Activated T-helper 17 cell treated with anti-CD3 and anti-CD28 coated beads, Interleukin-2, amount 50 U/mL, for 72 hours (primary cell): ENCODE results near the gene S100A6. TPM values are rescaled to one million over a fixed set of nuclear protein-coding genes. Genes with fewer than 3 reads are reported as not detected.
A peak's percentile ranks its signal among the peaks of the same experiment; 100 is the strongest.
"Not testable (repeated sequence)": the region's sequence is repeated elsewhere in the genome, so short reads cannot be mapped to it uniquely, and the experiment has no call there.

Experiments used
- ATAC-seq: fragments of 150-1000 bp; cut with Tn5 transposase; replicated peaks from 2 replicates; pipeline ENCODE4 v1.10.0; 2021; ENCODE audit warnings: mild to moderate bottlenecking, moderate library complexity
- H3K27ac Mint-ChIP-seq: one replicate; pipeline ENCODE4 v1.8.0; 2022; ENCODE audit warnings: mixed read lengths
- H3K27me3 Mint-ChIP-seq: one replicate; pipeline ENCODE4 v1.8.0; 2022; ENCODE audit warnings: mixed read lengths
- H3K36me3 Mint-ChIP-seq: one replicate; pipeline ENCODE4 v1.8.0; 2022; ENCODE audit warnings: low read depth, mild to moderate bottlenecking, mixed read lengths
- H3K4me1 Mint-ChIP-seq: one replicate; pipeline ENCODE4 v1.8.0; 2022; ENCODE audit warnings: mixed read lengths
- H3K4me3 Mint-ChIP-seq: one replicate; pipeline ENCODE4 v1.8.0; 2022; ENCODE audit warnings: mild to moderate bottlenecking, mixed read lengths
- H3K9me3 Mint-ChIP-seq: one replicate; pipeline ENCODE4 v1.8.0; 2022; ENCODE audit warnings: mixed read lengths
- total RNA-seq, 2 donors: library from RNA; stranded (reverse); gene quantifications; one replicate each; pipeline ENCODE4 v1.2.3, GENCODE V29; 2022

S100A6 gene
- total RNA-seq, 2 donors from 2014 or later = 530 to 753 TPM

DNA sequence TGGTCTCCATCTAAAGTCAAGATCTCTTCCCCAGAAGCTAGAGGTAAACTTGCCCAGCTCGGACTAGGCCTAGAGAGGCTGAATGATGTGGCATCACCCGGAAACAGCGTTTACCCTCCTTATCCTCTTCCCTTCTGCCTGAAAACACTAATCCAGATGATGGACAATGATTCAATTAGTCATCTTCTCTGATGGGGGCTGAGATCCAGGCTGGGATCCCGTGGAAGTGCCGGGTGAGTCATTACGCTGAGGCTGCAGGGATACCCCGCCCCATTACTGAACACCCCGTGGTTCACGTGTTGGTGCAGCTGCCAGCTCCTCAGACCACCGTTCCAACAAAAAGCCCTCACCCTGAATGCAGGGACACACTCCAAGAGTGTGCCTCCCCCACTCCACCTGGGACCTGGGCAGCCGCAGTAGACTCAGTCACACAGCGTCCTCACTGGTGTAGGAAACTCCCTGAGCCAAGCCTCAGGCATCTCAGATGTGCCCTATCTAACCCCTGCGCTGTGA lies 2.0 kb downstream of the S100A6 start:
- Mint-ChIP-seq H3K4me1 (peaks cover 39% of the 10 kb centered on the region), H3K27ac (peak overlapping the region; percentile 94), H3K4me3 (peak overlapping the region; percentile 96), H3K36me3 (peaks cover 46% of the 10 kb centered on the region), H3K9me3 (no peaks in the 10 kb centered on the region), H3K27me3 (no peaks in the 10 kb centered on the region)
- ATAC-seq = peak; percentile 16

DNA sequence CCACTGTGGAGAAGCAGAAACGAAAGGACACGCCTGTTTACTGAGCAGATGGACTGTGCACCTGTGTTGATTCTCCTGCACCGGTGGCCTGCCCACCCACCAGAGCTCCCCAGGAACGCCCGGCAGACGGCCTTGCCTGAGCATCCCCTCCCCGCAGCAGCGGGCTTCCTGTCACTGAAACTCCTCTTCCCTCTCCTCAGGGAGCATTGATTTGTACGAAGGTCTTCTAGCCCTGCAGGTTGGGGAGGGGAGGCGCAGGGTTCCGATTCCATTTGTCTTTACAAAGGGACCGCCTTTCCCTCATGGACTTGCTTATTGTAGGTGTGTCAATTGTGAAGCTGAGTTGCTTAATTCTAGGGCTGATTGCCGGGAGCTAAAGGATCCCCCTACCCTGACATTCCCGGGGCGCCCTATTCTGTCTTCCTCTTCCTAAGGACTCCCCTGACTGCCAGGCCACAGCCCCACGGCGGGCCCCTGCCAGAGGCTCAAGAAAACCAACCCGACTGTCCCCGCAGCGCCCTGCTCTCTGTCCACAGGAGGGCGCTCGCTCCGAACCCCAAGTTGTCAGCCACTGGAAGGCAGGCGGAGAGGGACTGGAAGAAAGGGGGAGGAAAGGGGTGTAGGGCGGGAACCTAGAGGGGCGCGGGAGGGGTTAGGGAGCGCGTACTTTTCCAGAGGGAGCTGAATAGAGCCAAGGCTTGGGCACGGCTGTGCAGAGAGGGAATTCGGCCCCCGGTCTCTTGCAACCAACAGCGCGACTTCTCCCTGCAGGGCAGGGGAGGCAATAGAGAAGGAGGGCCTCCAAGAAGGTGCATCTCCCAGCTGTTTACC lies 2.8 kb downstream of the S100A6 start:
- peak; percentile 42 for ATAC-seq
- H3K4me3 Mint-ChIP-seq = peak overlapping the region; percentile 96
- H3K27me3 Mint-ChIP-seq = no peaks in the 10 kb centered on the region
- H3K36me3 Mint-ChIP-seq = peaks cover 46% of the 10 kb centered on the region
- H3K27ac Mint-ChIP-seq = peak overlapping the region; percentile 94
- H3K4me1 Mint-ChIP-seq = peaks cover 39% of the 10 kb centered on the region
- H3K9me3 Mint-ChIP-seq = no peaks in the 10 kb centered on the region

DNA sequence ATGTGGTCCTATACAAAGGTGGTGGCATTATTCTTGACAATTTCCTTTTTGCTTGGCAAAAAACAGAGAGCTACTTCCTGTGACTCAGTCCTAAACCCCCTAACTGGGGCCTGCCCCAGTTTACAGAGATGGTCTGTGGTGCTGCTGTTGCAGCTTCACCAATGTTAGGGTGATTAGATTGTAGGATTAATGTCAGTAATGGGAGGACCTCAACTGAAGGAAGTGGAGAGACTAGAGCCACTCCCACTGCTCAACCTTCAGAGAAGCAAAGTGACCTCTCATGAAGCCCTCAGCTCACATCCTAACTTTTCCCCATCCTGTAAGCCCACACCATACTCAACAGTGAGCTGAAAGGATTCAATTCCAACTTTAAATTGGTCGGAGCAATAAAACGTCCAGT lies 3.6 kb downstream of the S100A6 start:
- H3K27ac Mint-ChIP-seq = peak overlapping the region; percentile 94
- H3K27me3 Mint-ChIP-seq = no peaks in the 10 kb centered on the region
- H3K4me1 Mint-ChIP-seq = peaks cover 39% of the 10 kb centered on the region
- H3K36me3 Mint-ChIP-seq = peaks cover 46% of the 10 kb centered on the region
- H3K9me3 Mint-ChIP-seq = no peaks in the 10 kb centered on the region
- peak; percentile 62 for ATAC-seq
- H3K4me3 Mint-ChIP-seq = peak overlapping the region; percentile 96

DNA sequence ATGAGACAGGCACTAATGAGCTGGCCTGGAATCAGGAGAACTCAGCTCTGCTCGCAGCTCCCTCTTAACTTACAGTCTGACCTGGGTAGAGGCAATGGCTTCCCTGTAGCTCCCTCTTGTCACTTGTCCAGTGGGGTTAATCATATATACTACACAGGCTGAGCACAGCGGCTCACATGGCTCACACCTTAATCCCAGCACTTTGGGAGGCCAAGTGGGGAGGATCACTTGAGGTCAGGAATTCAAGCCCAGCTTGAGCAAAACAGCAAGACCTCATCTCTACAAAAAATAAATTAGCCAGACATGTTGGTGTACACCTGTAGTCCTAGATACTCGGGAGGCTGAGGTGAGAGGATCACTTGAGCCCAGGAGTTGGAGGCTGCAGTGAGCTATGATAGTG lies 4.2 kb downstream of the S100A6 start:
- no peak for ATAC-seq
- Mint-ChIP-seq H3K4me1 (peaks cover 35% of the 10 kb centered on the region), H3K4me3 (peak overlapping the region; percentile 96), H3K27ac (peak overlapping the region; percentile 94), H3K27me3 (no peaks in the 10 kb centered on the region), H3K36me3 (peaks cover 46% of the 10 kb centered on the region), H3K9me3 (no peaks in the 10 kb centered on the region)

DNA sequence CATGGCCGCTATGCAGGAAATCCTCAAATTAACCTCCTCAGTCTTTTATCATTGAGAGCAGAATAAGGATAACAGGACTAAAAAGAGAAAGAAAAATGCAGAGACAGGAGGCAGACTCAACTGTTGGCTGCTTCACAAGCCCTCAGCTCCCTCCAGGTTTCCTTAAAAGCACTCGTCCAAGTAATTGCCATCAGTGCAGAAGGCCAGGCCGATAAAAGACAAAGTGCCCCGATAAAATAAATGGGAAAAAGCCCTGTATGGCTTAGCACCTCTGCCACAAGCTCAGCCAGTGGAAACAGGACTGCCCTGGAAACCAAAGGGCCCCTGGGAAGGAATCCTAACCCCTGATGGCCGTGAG lies 8.1 kb downstream of the S100A6 start:
- Mint-ChIP-seq H3K27me3 (no peaks in the 10 kb centered on the region), H3K9me3 (no peaks in the 10 kb centered on the region), H3K4me1 (peaks cover 18% of the 10 kb centered on the region), H3K4me3 (no peak overlapping the region), H3K36me3 (peaks cover 9% of the 10 kb centered on the region), H3K27ac (no peak overlapping the region)
- no peak for ATAC-seq

DNA sequence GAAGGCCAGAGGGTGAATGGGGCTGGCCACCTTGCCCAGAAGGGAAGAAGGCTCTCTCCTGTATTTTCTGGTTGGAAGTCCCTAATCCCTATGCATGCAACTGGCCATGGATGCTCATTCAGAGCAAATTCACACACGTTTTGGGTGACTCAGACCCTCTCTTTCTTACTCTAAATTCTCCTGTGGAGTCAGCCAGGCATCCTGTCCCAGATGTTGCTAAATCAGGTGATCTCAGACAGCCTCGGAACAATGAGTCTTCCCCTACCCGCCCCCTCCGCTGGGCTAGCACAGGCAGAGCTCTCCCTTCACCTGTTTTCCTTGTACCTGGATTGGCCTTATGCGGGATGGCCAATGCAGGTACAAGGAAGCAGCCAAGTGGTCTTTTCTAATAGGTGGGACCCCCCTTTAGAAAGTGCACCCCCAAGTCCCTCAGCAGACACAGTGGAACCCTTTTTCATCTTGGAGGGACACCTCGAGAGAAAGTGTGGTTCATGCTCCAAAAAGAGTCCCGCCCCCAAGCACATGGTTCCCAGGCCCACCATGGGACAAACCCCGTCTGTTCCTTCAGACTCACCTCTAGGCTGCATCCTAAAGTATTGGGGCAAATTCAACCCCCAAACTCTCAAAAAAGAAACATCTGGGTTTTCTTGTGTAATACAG lies 8.6 kb downstream of the S100A6 start:
- no peak for ATAC-seq
- H3K36me3 Mint-ChIP-seq = peaks cover 4% of the 10 kb centered on the region
- H3K4me3 Mint-ChIP-seq = no peak overlapping the region
- no peaks in the 10 kb centered on the region for H3K9me3 Mint-ChIP-seq
- H3K4me1 Mint-ChIP-seq = peaks cover 13% of the 10 kb centered on the region
- no peaks in the 10 kb centered on the region for H3K27me3 Mint-ChIP-seq
- H3K27ac Mint-ChIP-seq = peak overlapping the region; percentile 7

DNA sequence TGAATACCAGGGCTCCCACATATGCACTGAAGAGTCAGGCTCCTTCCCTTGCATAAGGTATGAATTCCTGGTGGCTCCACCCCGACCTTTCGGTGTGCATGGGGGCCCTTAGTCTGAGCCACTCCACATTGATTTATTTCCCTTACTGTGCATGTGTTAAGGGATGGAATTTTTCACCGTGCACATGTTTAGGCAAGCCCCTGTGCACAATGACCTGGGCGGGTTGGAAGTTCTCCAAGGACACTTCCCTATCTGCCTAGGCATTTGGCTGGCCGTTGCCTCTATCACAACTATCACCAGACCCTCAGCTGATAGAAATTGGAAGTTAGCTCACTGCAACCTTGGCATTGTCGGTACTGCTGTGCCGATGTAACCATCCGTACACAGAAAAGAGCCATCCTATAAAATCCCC lies 9.7 kb downstream of the S100A6 start:
- Mint-ChIP-seq H3K36me3 (no peaks in the 10 kb centered on the region), H3K27me3 (no peaks in the 10 kb centered on the region), H3K4me3 (no peak overlapping the region), H3K4me1 (peaks cover 3% of the 10 kb centered on the region), H3K9me3 (no peaks in the 10 kb centered on the region), H3K27ac (no peak overlapping the region)
- no peak for ATAC-seq

DNA sequence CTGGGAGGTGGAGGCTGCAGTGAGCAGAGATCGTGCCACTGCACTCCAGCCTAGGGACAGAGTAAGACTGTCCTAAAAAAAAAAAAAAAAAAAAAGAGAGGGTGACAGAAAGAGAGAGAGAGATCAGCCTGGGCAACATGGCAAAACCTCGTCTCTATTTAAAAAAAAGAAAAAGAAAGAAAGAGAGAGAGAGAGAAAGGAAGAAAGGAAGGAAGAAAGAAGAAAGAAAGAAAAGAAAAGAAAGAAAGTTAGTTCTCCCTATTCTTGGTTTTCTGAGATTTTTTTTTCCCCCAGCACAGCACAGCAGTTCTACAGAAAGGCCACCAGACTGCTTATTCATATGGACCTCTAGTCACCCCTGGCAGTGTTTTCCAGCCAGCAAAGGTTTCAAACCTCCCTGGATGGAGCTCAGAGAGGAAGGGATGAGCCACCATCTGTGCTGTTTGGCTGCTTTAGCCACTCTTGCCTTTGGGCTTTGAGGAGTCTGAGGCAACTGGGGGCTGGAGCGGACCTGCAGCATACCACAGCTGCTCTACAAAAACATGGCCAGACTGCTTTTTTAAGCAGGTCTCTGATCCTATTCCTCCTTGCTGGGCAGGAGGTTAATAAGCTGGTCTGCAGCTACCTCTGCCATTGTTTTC lies 10.6 kb downstream of the S100A6 start:
- no peak for ATAC-seq
- H3K27me3 Mint-ChIP-seq = no peaks in the 10 kb centered on the region

DNA sequence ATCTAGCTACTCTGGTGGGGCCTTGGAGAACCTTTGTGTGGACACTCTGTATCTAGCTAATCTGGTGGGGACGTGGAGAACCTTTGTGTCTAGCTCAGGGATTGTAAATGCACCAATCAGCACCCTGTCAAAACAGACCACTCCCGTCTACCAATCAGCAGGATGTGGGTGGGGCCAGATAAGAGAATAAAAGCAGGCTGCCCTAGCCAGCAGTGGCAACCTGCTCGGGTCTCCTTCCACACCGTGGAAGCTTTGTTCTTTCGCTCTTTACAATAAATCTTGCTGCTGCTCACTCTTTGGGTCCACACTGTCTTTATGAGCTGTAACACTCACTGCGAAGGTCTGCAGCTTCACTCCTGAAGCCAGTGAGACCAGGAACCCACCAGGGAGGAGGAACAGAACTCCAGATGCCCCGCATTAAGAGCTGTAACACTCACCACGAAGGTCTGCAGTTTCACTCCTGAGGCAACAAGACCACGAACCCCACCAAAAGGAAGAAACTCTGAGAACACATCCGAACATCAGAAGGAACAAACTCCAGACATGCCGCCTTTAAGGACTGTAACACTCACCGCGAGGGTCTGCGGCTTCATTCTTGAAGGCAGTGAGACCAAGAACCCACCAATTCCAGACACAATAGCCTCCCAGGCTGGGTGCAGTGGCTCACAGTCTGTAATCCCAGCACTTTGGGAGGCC lies 13.3 kb downstream of the S100A6 start:
- not testable (repeated sequence) for H3K9me3 Mint-ChIP-seq, ATAC-seq, H3K36me3 Mint-ChIP-seq, H3K27ac Mint-ChIP-seq, H3K4me1 Mint-ChIP-seq, H3K4me3 Mint-ChIP-seq, H3K27me3 Mint-ChIP-seq

More for the DNA sequence above, 10.6 kb downstream of the S100A6 start:
- no peaks in the 10 kb centered on the region for H3K4me1 Mint-ChIP-seq
- peak overlapping the region; percentile 36 for H3K27ac Mint-ChIP-seq
- no peak overlapping the region for H3K4me3 Mint-ChIP-seq
- no peaks in the 10 kb centered on the region for H3K36me3 Mint-ChIP-seq
- no peaks in the 10 kb centered on the region for H3K9me3 Mint-ChIP-seq

DNA sequence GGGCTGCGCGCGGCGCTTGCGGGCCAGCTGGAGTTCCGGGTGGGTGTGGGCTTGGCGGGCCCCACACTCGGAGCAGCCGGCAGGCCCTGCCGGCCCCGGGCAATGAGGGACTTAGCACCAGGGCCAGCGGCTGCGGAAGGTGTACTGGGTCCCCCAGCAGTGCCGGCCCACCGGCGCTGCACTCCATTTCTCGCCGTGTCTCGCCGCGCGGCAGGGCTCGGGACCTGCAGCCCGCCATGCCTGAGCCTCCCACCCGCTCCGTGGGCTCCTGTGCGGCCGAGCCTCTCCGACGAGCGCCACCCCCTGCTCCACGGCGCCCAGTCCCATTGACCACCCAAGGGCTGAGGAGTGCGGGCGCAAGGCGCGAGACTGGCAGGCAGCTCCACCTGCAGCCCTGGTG lies 14.0 kb downstream of the S100A6 start:
- H3K36me3 Mint-ChIP-seq, ATAC-seq, H3K27me3 Mint-ChIP-seq, H3K4me3 Mint-ChIP-seq, H3K4me1 Mint-ChIP-seq, H3K9me3 Mint-ChIP-seq, H3K27ac Mint-ChIP-seq: not testable (repeated sequence)

DNA sequence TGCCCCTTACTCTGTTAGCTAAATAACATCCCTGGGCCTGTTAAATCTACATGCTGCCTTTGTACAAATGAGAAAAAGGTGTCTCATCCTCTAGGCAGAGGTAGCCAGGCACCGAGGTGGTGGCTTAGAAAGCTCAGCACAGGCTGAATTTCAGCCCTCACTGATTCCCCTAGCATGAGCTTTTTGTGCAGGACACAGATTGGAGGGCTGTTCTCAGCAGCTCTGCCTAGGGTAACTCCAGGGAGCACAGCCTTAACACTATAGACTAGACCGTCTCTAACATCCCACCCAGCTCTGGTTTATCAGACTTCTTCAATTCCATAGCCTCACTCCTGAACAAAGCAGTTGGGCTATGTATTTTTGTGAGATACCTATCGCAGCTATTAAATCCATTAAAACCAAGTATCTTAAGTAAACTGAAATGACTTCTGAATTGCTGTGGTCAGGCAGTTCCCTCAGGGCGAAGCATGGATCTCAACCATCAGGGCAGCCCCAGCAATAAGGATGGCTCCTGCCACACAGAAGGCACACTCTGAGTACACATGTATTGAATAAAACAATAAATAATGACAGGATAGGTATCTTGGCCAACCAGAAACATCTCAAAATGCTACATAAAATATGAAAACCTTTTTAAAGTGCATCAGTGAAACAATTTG lies 14.8 kb downstream of the S100A6 start:
- H3K4me3 Mint-ChIP-seq = no peak overlapping the region
- no peaks in the 10 kb centered on the region for H3K4me1 Mint-ChIP-seq
- H3K27me3 Mint-ChIP-seq = no peaks in the 10 kb centered on the region
- no peaks in the 10 kb centered on the region for H3K36me3 Mint-ChIP-seq
- ATAC-seq = no peak
- H3K9me3 Mint-ChIP-seq = no peaks in the 10 kb centered on the region
- no peak overlapping the region for H3K27ac Mint-ChIP-seq

DNA sequence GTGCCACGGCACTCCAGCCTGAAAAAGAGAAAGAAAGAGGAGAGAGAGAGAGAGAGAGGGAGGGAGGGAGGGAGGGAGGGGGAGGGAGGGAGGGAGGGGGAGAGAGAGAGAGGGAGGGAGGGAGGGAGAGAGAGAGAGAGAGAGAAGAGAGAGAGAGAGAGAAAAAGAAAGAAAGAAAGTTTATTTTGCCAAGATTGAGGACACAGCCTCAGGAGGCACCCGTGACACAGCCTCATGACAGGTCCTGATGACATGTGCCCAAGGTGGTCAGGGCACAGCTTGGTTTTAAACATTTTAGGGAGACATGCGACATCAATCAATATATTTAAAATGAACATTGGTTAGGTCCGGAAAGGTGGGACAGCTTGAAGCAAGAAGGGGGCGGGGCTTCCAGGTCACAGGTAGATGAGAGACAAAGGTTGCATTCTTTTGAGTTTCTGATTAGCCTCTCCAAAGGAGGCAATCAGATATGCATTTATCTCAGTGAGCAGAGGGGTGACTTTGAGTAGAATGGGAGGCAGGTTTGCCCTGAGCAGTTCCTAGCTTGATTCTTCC lies 15.6 kb downstream of the S100A6 start:
- not testable (repeated sequence) for H3K36me3 Mint-ChIP-seq, H3K4me1 Mint-ChIP-seq, ATAC-seq, H3K9me3 Mint-ChIP-seq, H3K27me3 Mint-ChIP-seq, H3K4me3 Mint-ChIP-seq, H3K27ac Mint-ChIP-seq

DNA sequence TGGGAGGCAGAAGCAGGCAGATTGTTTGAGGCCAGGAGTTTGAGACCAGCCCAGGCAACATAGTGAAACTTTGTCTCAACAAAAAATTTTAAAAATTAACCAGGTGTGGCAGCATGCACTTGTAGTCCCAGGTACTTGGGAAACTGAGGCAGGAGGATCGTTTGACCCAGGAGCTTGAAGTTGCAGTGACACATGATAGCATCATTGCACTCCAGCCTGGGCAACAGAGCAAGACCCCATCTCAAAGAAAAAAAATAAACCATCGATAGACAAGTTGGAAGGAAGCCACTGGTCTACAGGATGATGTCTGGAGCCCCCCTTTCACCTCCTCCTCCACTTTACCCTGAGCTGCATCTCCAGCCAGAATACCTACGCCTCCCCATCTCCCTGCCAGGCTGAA lies 16.5 kb downstream of the S100A6 start:
- Mint-ChIP-seq H3K9me3 (no peaks in the 10 kb centered on the region), H3K27me3 (no peaks in the 10 kb centered on the region), H3K36me3 (no peaks in the 10 kb centered on the region), H3K4me3 (no peak overlapping the region), H3K27ac (no peak overlapping the region), H3K4me1 (no peaks in the 10 kb centered on the region)
- no peak for ATAC-seq
